Gastroesophageal sphincter (tissue), 4 donors: ENCODE measurements around the gene PDS5A. TPM values are rescaled to one million over a fixed set of nuclear protein-coding genes. Genes with fewer than 3 reads are reported as not detected.
"Not testable (repeated sequence)": the region's sequence is repeated elsewhere in the genome, so short reads cannot be mapped to it uniquely, and the experiment has no call there.

Experiments used
- ATAC-seq: fragments of 150-250 bp; one replicate; pipeline ENCODE4 v1.9.1; 2016; ENCODE audit warnings: mild to moderate bottlenecking, moderate library complexity
- H3K27ac ChIP-seq, 4 donors: fragments of 200-600 bp; sonication (generic) in 3 of 4; 1 replicate in 3 of 4; 2 replicates in 1 of 4; pipeline ENCODE4 v1.5.1; 2016 to 2019
- H3K27me3 ChIP-seq: fragments of 200-600 bp; sonication (generic); one replicate; pipeline ENCODE4 v1.5.1; 2019
- H3K36me3 ChIP-seq, 2 donors: fragments of 200-600 bp; sonication (generic); one replicate each; pipeline ENCODE4 v1.5.1; 2019; ENCODE audit warnings: control low read depth in 1 of 2
- H3K4me1 ChIP-seq, 3 donors: fragments of 200-600 bp; sonication (generic); 1 replicate in 2 of 3; 2 replicates in 1 of 3; pipeline ENCODE4 v1.5.1; 2016 to 2019; ENCODE audit warnings: control low read depth in 2 of 3
- H3K4me3 ChIP-seq, 2 donors: fragments of 200-600 bp; sonication (generic); one replicate each; pipeline ENCODE4 v1.5.1; 2019; ENCODE audit warnings: mild to moderate bottlenecking in 1 of 2, moderate library complexity in 1 of 2
- H3K9me3 ChIP-seq, 3 donors: fragments of 200-600 bp; sonication (generic); one replicate each; pipeline ENCODE4 v1.5.1; 2017 to 2019; ENCODE audit warnings: control low read depth in 2 of 3
- CTCF ChIP-seq, 4 experiments: fragments of 200-600 bp in 2 of 4; fragments of 450-650 bp in 2 of 4; sonication (generic) in 1 of 4; IDR thresholded peaks; one replicate each; pipeline ENCODE4 v1.5.1; 2017 to 2019; ENCODE audit warnings: antibody characterized with exemption in 4 of 4, mild to moderate bottlenecking in 2 of 4, moderate library complexity in 2 of 4
- EP300 ChIP-seq: sonication (generic); formaldehyde crosslinking; IDR thresholded peaks from one replicate; pipeline ENCODE4 v1.6.1; 2017; ENCODE audit warnings: antibody characterized with exemption, mild to moderate bottlenecking
- POLR2A ChIP-seq, 2 donors: fragments of 450-650 bp; IDR thresholded peaks; one replicate each; pipeline ENCODE4 v1.6.1; 2017; ENCODE audit warnings: antibody characterized with exemption in 2 of 2, mild to moderate bottlenecking in 2 of 2, moderate library complexity in 1 of 2
- POLR2AphosphoS5 ChIP-seq: sonication (generic); formaldehyde crosslinking; IDR thresholded peaks from one replicate; pipeline ENCODE4 v1.6.1; 2017; ENCODE audit warnings: antibody characterized with exemption
- WGBS, 2 donors: methylation state at CpG; one replicate each; pipeline ENCODE4 v1.1.5; 2018; ENCODE audit warnings: low coverage in 1 of 2; 5-methylcytosine and 5-hydroxymethylcytosine counted together
- total RNA-seq, 4 donors: library from RNA; depleted of rRNA; stranded (reverse); fragments of >200 nt; gene quantifications; one replicate each; pipeline ENCODE4 v1.1.0, GENCODE V29; 2016

The PDS5A gene
- total RNA-seq, 4 donors from 2014 or later: 47.1 to 63.0 (median 57.1) TPM

- no peak for ATAC-seq
- Histone ChIP-seq H3K4me3 (no peak overlapping the region), H3K36me3 (peaks cover 0 to 96% of the 10 kb centered on the region in 2 donors), H3K4me1 (no peaks in the 10 kb centered on the region), H3K9me3 (no peaks in the 10 kb centered on the region), H3K27ac (no peak overlapping the region), H3K27me3 (no peaks in the 10 kb centered on the region)
- no peak for TF ChIP-seq EP300
- TF ChIP-seq POLR2A (IDR thresholded peaks at IDR 0.05): no peak
- TF ChIP-seq POLR2AphosphoS5: no peak
- no peak for TF ChIP-seq CTCF (IDR thresholded peaks at IDR 0.05)
- 70 to 98% methylated on average over 5 to 7 of the region's 9 CpGs for WGBS, 2 donors
Measured at GRCh38 chr4:39840027-39840426, 137.7 kb downstream of the PDS5A start.

- not testable (repeated sequence) for H3K4me3 ChIP-seq, H3K27me3 ChIP-seq, H3K27ac ChIP-seq, ATAC-seq, H3K9me3 ChIP-seq, H3K4me1 ChIP-seq
- peaks cover 0 to 96% of the 10 kb centered on the region in 2 donors for H3K36me3 ChIP-seq
- WGBS, 2 donors: 83 to 98% methylated on average over 5 to 6 of the region's 11 CpGs
Measured at GRCh38 chr4:39838431-39838830, 139.3 kb downstream of the PDS5A start.

GRCh38 chr4:39834269-39834668, 143.4 kb downstream of the PDS5A start:
- WGBS, 2 donors: 87 to 100% methylated on average over 1 of the region's 1 CpG
- Histone ChIP-seq H3K9me3 (no peaks in the 10 kb centered on the region), H3K36me3 (peaks cover 0 to 95% of the 10 kb centered on the region in 2 donors), H3K27ac (no peak overlapping the region), H3K4me1 (peaks cover 0 to 6% (median 0%) of the 10 kb centered on the region in 3 donors), H3K27me3 (no peaks in the 10 kb centered on the region), H3K4me3 (no peak overlapping the region)
- no peak for ATAC-seq
- TF ChIP-seq CTCF (IDR thresholded peaks at IDR 0.05) (no peak), EP300 (no peak), POLR2AphosphoS5 (no peak), POLR2A (IDR thresholded peaks at IDR 0.05) (no peak)

- no peak for TF ChIP-seq CTCF (IDR thresholded peaks at IDR 0.05)
- TF ChIP-seq POLR2AphosphoS5: no peak
- TF ChIP-seq EP300: no peak
- no peak for TF ChIP-seq POLR2A (IDR thresholded peaks at IDR 0.05)
- WGBS, 2 donors: 68 to 73% methylated on average over 7 of the region's 7 CpGs
Measured at GRCh38 chr4:39825741-39826231, 151.9 kb downstream of the PDS5A start.

GRCh38 chr4:39825090-39825489, 152.6 kb downstream of the PDS5A start:
- no peak for ATAC-seq
- no peak for TF ChIP-seq EP300
- TF ChIP-seq POLR2A (IDR thresholded peaks at IDR 0.05): no peak
- TF ChIP-seq POLR2AphosphoS5: no peak
- TF ChIP-seq CTCF (IDR thresholded peaks at IDR 0.05): no peak
- no peaks in the 10 kb centered on the region for H3K4me1 ChIP-seq
- 80 to 83% methylated on average over 3 of the region's 3 CpGs for WGBS, 2 donors
- H3K27ac ChIP-seq: no peak overlapping the region
- H3K27me3 ChIP-seq: no peaks in the 10 kb centered on the region
- no peaks in the 10 kb centered on the region for H3K9me3 ChIP-seq
- H3K36me3 ChIP-seq: peaks cover 0 to 60% of the 10 kb centered on the region in 2 donors
- H3K4me3 ChIP-seq: no peak overlapping the region

More at GRCh38 chr4:39825741-39826231, 151.9 kb downstream of the PDS5A start:
- ATAC-seq: no peak
- no peak overlapping the region for H3K27ac ChIP-seq
- no peak overlapping the region for H3K4me3 ChIP-seq
- no peaks in the 10 kb centered on the region for H3K9me3 ChIP-seq
- H3K27me3 ChIP-seq: no peaks in the 10 kb centered on the region
- no peaks in the 10 kb centered on the region for H3K4me1 ChIP-seq
- peaks cover 0 to 67% of the 10 kb centered on the region in 2 donors for H3K36me3 ChIP-seq
